Mononuclear cell (primary cell): ENCODE results near the gene MTG2. TPM values are rescaled to one million over a fixed set of nuclear protein-coding genes. Genes with fewer than 3 reads are reported as not detected.

Experiments used
- H3K27me3 ChIP-seq: 2 replicates; pipeline ENCODE4 v1.6.0; 2011; ENCODE audit warnings: low read length, control low read depth; ENCODE audit not compliant: insufficient read depth
- H3K4me1 ChIP-seq: 2 replicates; pipeline ENCODE4 v1.5.1; 2011; ENCODE audit warnings: mild to moderate bottlenecking, low read length, control low read depth; ENCODE audit not compliant: insufficient read depth
- H3K4me3 ChIP-seq: 2 replicates; pipeline ENCODE4 v1.5.1; 2011; ENCODE audit warnings: mild to moderate bottlenecking, low read length, moderate library complexity
- H3K9me3 ChIP-seq: 2 replicates; pipeline ENCODE4 v1.5.1; 2011; ENCODE audit warnings: low read depth, mild to moderate bottlenecking, control low read depth, low read length
- total RNA-seq: library from RNA; depleted of rRNA; stranded (reverse); fragments of >200 nt; gene quantifications from one replicate; pipeline ENCODE4 v1.2.3, GENCODE V29; 2012

The MTG2 gene
- total RNA-seq, 1 donor: 3.1 TPM

DNA sequence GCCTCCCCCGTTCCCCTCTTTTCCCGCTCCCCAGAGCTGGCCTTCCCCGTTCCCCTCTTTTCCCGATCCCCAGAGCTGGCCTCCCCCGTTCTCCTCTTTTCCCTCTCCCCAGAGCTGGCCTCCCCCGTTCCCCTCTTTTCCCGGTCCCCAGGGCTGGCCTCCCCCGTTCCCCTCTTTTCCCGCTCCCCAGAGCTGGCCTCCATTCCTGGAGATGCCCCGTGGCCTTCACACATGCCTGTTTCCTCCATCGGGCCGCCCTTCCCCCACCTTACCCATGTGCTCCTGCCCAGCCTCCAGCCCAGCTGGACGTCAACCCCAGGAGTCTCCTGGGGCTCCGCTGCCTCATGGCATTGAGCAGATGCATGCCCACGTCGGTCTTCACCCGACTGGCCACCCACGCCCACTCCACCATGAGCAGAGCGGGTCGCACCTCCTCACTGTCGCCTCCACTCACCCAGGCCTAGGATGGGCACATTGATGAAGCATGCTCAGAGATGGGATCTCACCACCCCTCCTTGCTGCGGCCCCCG lies 30.9 kb upstream of the MTG2 start:
- Histone ChIP-seq H3K4me1 (peaks cover 4% of the 10 kb centered on the region), H3K9me3 (no peaks in the 10 kb centered on the region), H3K4me3 (no peak overlapping the region), H3K27me3 (no peaks in the 10 kb centered on the region)

DNA sequence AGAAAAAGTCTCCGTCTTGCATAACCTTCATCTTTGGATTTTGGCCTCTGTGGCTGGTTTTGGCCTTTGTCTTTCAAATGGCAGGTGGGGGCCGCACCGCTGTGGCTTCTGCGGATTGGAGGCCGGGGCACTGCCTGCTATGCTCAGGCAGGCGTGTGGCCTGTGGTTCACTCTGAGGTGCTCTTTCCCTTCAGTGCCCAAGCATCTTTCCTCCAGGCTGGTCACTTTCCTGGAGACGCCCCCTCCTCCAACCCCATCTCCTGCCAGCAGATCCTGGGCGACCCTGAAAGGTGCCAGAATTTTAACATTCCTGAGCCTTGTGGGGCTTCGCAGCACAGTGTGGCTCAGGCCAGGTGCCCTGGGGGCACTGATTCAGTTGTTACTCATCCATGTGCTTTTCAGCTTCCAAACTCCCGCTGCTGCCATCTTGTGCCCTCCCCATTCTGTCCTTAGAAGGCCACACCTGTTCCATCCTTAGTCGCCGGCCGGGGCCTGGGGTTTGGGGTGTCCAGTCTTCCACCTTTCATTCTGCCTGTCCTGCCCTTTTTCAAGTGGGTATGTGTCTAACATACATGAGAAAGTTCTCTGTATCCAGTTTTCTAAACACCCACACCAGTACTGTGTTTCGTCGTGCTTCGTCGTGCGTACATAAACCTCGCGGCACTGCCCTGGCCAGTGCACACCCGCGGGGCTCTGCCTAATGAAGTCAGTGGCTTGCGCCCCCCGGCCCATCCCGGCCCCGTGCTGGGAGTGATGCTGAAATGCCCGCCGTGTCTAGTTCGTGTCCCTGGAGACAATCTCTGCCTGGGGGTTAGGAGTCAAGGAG lies 27.2 kb upstream of the MTG2 start:
- no peak overlapping the region for H3K4me3 ChIP-seq
- peaks cover 4% of the 10 kb centered on the region for H3K4me1 ChIP-seq
- H3K27me3 ChIP-seq: no peaks in the 10 kb centered on the region
- no peaks in the 10 kb centered on the region for H3K9me3 ChIP-seq

DNA sequence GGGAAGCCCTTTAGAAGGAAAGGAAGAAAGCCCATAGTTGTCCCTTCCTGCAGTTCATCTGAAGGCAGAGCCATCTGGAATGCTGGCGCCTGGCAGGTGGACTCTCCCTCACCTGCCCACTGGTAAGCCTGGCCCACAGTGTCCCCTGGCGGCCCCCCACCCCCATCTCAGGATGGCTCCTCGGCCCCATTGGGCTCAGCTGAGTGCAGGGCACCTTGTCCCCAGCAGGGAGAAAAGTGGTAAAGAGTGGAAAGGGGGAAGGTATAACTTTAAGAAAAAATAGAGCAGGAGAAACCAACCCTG lies 26.6 kb upstream of the MTG2 start:
- peaks cover 4% of the 10 kb centered on the region for H3K4me1 ChIP-seq
- H3K4me3 ChIP-seq: no peak overlapping the region
- no peaks in the 10 kb centered on the region for H3K9me3 ChIP-seq
- H3K27me3 ChIP-seq: no peaks in the 10 kb centered on the region

DNA sequence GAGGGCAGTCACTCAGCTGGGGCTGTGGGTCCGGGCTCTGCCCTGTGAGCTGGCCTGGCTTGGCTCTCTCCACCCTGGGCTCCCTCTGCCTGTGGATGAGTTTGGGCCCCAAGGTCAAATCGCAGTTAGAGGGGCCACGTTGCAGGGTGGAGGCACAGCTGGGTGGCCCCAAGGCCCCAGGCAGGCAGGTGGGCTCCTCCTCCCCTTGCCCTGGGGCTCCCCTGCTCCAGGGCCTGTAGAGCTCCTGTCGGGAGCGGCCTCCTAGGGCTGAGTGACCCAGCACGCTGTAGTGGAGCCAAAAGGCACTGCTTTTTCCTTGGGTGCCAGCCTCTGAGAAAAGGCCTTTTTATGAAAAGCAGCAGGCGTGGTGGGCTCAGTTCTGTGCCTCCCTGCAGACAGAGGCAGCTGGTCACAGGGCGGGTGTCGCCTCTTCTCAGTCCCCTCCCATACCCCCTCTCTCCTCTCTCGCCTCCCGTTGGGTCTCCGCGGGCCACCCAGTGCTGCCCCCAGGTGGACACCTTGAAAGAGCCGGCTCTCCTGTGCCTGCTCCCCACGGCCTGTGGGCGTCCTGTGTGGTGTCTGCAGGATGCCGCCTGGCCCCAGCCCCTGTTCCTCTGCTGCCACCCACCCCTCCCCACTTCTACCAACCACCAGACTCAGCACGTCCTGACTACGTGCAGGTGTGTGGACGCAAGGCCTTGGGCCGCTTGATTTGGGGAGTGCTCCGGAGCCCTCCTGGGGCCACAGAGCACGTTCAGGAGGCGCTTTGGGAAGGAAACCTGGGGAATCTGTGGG lies 26.0 kb upstream of the MTG2 start:
- H3K4me3 ChIP-seq: no peak overlapping the region
- no peaks in the 10 kb centered on the region for H3K27me3 ChIP-seq
- peaks cover 4% of the 10 kb centered on the region for H3K4me1 ChIP-seq

DNA sequence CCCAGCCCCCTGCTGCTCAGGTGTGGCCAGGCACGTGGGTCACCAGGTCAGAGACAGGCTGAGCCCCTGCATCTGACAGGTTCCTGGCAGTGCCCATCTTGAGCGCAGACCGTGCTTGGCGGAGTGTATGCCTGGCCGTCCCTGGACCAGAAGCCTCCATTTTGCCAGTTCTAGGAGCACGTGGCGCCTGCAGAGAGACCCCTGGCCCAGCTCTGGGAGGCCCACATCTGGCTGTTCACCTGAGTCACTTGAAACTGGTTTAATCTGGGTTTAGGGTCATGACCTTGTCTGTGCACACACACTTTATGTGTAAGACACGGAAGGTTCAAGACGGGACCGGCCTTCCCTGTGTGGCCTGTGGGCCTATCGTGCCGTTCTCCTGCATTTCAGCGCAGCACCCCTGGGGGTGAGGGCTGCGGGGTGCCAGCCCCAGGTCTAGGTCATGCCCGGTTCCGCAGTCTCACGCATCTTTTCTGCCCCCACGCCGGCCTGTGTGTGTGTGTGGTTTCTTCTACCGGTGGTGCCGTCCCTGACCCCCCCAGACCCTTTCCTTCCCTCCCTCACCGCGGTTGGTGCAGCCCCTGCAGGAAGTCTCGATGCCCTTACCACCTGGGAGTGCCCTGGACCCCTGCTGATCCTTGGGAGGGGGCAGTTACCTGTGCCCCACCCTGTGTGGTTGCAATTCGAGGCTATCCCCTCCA lies 25.3 kb upstream of the MTG2 start:
- no peak overlapping the region for H3K4me3 ChIP-seq
- no peaks in the 10 kb centered on the region for H3K9me3 ChIP-seq
- H3K4me1 ChIP-seq: peaks cover 4% of the 10 kb centered on the region

More for the DNA sequence above, 26.0 kb upstream of the MTG2 start:
- no peaks in the 10 kb centered on the region for H3K9me3 ChIP-seq

DNA sequence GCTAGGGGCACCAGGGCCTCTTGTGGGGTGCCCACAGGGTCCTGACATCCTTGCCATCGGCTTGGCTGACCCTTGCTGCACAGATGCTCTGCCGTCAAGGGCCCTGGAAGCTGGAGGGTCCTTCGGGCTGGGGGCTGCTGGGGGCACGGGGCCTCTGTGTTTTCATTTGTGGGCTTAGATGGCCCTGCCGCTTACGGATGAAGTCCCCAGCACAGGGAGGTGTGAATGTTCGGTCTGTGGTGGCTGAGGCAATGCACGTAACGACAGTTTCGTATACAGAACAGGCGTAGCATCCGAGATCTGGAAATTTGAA lies 24.8 kb upstream of the MTG2 start:
- Histone ChIP-seq H3K4me1 (peaks cover 4% of the 10 kb centered on the region), H3K4me3 (no peak overlapping the region), H3K9me3 (no peaks in the 10 kb centered on the region), H3K27me3 (no peaks in the 10 kb centered on the region)

More for the DNA sequence above, 25.3 kb upstream of the MTG2 start:
- no peaks in the 10 kb centered on the region for H3K27me3 ChIP-seq

DNA sequence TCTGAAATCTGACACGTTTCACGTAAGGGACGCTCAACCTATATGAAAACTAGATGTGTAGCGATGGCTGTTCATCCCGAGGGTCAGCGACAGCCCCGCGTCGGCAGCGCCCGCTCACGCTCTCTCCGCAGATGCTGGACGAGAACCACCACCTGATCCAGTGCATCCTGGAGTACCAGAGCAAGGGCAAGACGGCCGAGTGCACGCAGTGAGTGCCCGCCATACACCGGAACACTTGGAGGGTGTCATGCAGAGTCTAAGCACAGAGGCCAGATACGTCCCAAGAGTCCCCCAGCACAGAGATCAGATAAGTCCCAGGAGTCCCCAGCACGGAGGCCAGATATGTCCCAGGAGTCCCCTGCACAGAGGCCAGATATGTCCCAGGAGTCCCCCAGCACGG lies 24.3 kb upstream of the MTG2 start:
- H3K27me3 ChIP-seq: no peaks in the 10 kb centered on the region
- no peaks in the 10 kb centered on the region for H3K9me3 ChIP-seq
- no peak overlapping the region for H3K4me3 ChIP-seq
- peaks cover 4% of the 10 kb centered on the region for H3K4me1 ChIP-seq

DNA sequence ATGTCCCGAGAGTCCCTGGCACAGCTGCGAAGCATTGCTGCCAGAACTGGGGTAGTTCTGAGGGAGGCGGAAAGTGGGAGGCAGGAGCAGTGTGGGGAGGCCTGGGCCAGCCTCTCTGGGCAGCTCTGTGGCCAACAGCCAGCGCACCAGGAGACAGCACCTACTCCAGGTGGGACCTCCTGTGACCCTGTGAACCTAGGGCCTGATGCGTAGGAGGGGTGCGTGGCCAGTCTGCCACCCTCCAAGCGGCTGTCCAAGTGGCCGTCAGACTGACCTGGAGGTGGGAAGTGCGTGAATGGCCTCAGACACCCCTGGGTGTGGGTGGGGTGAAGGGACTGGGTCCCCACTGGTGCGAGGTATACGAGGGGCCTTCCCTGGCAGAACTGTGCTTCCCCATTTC lies 23.8 kb upstream of the MTG2 start:
- H3K27me3 ChIP-seq: no peaks in the 10 kb centered on the region
- H3K4me3 ChIP-seq: no peak overlapping the region
- no peaks in the 10 kb centered on the region for H3K9me3 ChIP-seq
- H3K4me1 ChIP-seq: peaks cover 4% of the 10 kb centered on the region

DNA sequence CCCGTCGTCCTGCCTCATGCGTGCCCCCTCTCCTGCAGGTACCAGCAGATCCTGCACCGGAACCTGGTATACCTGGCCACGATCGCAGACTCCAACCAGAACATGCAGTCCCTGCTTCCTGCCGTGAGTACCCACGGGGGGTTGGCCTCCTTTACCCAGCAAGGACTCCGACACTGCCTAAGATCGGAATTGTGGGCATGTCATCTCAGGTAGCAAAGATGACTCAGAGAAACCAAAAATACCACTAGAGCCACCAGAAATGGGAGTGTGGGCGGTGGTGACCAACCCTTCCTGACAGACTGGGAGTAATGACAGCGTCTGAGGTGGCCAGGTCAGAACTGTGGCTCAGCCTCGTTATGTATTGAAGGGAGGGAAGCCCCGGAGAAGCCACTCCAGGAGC lies 23.0 kb upstream of the MTG2 start:
- no peaks in the 10 kb centered on the region for H3K27me3 ChIP-seq
- no peak overlapping the region for H3K4me3 ChIP-seq
- no peaks in the 10 kb centered on the region for H3K9me3 ChIP-seq
- H3K4me1 ChIP-seq: peaks cover 4% of the 10 kb centered on the region

DNA sequence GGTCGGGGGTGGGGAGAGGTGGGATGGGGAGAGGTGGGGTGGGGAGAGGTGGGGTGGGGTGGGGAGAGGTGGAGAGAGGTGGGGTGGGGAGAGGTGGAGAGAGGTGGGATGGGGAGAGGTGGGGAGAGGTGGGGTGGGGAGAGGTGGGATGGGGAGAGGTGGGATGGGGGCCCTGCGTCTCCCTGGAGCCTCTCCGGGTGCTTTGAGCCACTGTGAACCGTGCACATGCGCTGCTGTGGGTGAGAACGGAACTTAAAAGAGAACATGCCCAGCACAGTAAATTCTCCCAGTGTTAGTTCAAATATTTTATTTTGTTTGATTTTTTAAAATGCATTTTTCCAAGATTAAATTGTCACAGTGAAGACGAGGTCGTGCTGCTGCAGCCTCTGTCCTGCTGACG lies 22.6 kb upstream of the MTG2 start:
- Histone ChIP-seq H3K27me3 (no peaks in the 10 kb centered on the region), H3K4me1 (peaks cover 4% of the 10 kb centered on the region), H3K4me3 (no peak overlapping the region), H3K9me3 (no peaks in the 10 kb centered on the region)

DNA sequence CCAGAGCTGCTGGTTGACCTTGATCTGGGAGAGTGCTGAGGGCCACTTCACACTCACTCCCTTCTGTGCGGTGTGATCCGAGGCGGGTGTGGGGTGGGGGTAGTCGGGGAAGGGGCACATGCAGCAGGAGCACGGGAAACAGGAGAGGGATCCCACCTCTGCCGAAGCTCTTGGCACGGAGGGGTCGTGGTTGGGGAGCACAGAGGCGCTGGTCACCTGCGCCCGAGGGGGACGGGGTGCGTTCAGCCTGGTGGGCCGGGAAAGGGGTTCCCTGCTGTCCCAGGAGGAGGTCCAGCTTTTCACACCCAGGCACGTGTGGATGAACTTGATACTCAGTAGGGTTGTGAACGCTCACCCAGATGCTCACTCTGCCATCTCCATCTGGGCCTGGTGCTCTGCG lies 22.0 kb upstream of the MTG2 start:
- Histone ChIP-seq H3K9me3 (no peaks in the 10 kb centered on the region), H3K27me3 (no peaks in the 10 kb centered on the region), H3K4me3 (no peak overlapping the region), H3K4me1 (peaks cover 4% of the 10 kb centered on the region)

DNA sequence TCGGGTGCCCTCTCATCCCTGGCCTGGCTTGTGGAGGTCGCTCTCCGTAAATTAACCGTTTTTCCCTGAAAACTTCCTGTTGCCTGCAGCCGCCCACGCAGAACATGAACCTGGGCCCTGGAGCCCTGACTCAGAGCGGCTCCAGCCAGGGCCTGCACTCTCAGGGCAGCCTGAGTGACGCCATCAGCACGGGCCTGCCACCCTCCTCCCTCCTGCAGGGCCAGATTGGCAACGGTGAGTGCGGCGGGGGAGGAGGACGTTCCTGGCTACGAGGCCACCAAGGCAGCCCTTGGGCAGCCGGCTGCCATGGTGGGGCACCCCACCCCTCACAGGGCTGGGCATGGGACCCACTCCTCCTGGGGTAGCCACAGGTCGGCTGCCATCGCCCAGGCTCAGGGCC lies 21.5 kb upstream of the MTG2 start:
- no peaks in the 10 kb centered on the region for H3K27me3 ChIP-seq
- H3K4me3 ChIP-seq: no peak overlapping the region
- peaks cover 4% of the 10 kb centered on the region for H3K4me1 ChIP-seq
- H3K9me3 ChIP-seq: no peaks in the 10 kb centered on the region

DNA sequence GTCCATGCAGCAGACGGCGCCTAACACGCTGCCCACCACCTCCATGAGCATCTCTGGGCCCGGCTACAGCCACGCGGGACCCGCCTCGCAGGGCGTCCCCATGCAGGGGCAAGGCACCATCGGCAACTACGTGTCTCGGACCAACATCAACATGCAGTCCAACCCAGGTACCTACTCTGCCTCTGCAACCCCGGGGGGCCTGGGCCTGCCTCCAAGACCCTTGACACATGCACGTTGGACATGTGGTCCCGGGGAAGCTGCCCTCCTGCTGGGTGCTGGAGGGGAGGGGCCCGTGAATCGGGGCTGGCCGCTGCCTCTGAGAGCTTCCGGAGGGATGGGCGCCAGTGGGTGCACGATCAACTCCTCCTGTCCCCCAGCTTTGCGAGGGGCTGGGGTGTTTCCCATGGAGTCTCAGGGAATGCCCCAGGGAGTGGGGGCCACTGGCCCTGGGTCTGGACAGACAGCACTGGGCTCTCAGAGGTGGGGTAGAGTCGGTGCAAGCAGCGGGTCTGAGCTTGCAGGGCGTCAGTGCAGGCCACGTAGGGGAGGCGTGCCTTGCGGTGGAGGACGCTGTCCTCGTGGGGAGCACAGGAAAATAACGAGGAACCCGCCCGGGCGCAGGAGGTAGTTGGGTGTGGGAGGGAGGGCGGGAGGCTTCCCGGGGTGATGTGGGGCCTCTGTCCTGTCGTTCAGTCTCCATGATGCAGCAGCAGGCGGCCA lies 19.9 kb upstream of the MTG2 start:
- H3K9me3 ChIP-seq: no peaks in the 10 kb centered on the region
- H3K4me1 ChIP-seq: no peaks in the 10 kb centered on the region

DNA sequence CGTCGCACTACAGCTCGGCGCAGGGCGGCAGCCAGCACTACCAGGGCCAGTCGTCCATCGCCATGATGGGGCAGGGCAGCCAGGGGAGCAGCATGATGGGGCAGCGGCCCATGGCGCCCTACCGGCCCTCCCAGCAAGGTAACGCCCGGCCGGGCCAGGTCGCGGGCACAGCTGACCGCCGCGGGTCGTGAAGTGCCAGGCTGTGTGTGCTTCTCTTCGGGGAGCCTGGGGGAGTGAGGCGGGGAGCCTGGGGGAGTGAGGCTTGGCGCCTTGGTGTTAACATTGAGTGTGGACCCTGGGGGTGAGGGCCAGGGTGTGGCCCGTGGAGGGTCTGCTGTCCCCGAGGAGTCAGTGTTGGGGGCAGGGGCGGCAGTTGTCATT lies 19.4 kb upstream of the MTG2 start:
- Histone ChIP-seq H3K27me3 (no peaks in the 10 kb centered on the region), H3K4me3 (no peak overlapping the region), H3K9me3 (no peaks in the 10 kb centered on the region), H3K4me1 (no peaks in the 10 kb centered on the region)

More for the DNA sequence above, 19.9 kb upstream of the MTG2 start:
- H3K27me3 ChIP-seq: no peaks in the 10 kb centered on the region
- no peak overlapping the region for H3K4me3 ChIP-seq
